ENCODE data around the gene DLG2. TPM values are rescaled to one million over a fixed set of nuclear protein-coding genes. Genes with fewer than 3 reads are reported as not detected.
"Not testable (repeated sequence)": the region's sequence is repeated elsewhere in the genome, so short reads cannot be mapped to it uniquely, and the experiment has no call there.

The DLG2 gene
- total RNA-seq, 2 experiments from 2014 or later = 6.9 to 8.2 TPM

GRCh38 chr11:83599066-83599465, 2028.1 kb downstream of the DLG2 start:
- no peak for DNase-seq (ENCODE audit: low spot score)
- Histone ChIP-seq H3K27ac (ENCODE audit: low read depth, low read length, poor library complexity, severe bottlenecking) (no peak overlapping the region), H4K20me1 (ENCODE audit: insufficient read depth, low read length) (no peaks in the 10 kb centered on the region), H3K9me3 (ENCODE audit: low read length) (no peaks in the 10 kb centered on the region), H3K79me2 (ENCODE audit: insufficient read depth, low read depth, low read length) (no peaks in the 10 kb centered on the region), H3K36me3 (ENCODE audit: insufficient read depth, low read length) (no peaks in the 10 kb centered on the region), H3K9me2 (ENCODE audit: insufficient read depth, low read length) (no peaks in the 10 kb centered on the region), H2AFZ (ENCODE audit: low read length) (no peak overlapping the region), H3K4me2 (ENCODE audit: low read length) (no peak overlapping the region), H3K4me3 (ENCODE audit: low read depth, low read length, poor library complexity, severe bottlenecking) (no peak overlapping the region), H3K4me1 (ENCODE audit: insufficient read depth, low read length, poor library complexity, severe bottlenecking) (no peaks in the 10 kb centered on the region)
- BruUV-seq (replicated peaks) = no TSS peak
- no peak for TF ChIP-seq EZH2phosphoT487 (IDR thresholded peaks at IDR 0.05; ENCODE audit: borderline replicate concordance, low read depth, low read length)
- TF ChIP-seq CTCF (conservative IDR thresholded peaks at IDR 0.05; ENCODE audit: low read length) = no peak
- ChIA-PET POLR2A (no interaction called here), CTCF (ENCODE audit: unreplicated experiment) (no interaction called here)
- intact Hi-C loops (cut with micrococcal nuclease; ENCODE audit: unreplicated experiment) = no loop called here

- H3K9me3 ChIP-seq (ENCODE audit: low read length); CTCF ChIA-PET (ENCODE audit: unreplicated experiment); H3K4me3 ChIP-seq (ENCODE audit: low read depth, low read length, poor library complexity, severe bottlenecking); H2AFZ ChIP-seq (ENCODE audit: low read length); H3K36me3 ChIP-seq (ENCODE audit: insufficient read depth, low read length); H3K27ac ChIP-seq (ENCODE audit: low read depth, low read length, poor library complexity, severe bottlenecking); POLR2A ChIA-PET; H3K4me2 ChIP-seq (ENCODE audit: low read length); H3K9me2 ChIP-seq (ENCODE audit: insufficient read depth, low read length); DNase-seq (ENCODE audit: low spot score); H3K79me2 ChIP-seq (ENCODE audit: insufficient read depth, low read depth, low read length); H3K4me1 ChIP-seq (ENCODE audit: insufficient read depth, low read length, poor library complexity, severe bottlenecking); H4K20me1 ChIP-seq (ENCODE audit: insufficient read depth, low read length); BruUV-seq (replicated peaks); intact Hi-C loops (cut with micrococcal nuclease; ENCODE audit: unreplicated experiment): not testable (repeated sequence)
Measured at GRCh38 chr11:83587797-83588196, 2039.3 kb downstream of the DLG2 start.

- no peaks in the 10 kb centered on the region for H4K20me1 ChIP-seq (ENCODE audit: insufficient read depth, low read length)
- H3K36me3 ChIP-seq (ENCODE audit: insufficient read depth, low read length) = no peaks in the 10 kb centered on the region
- no peak for DNase-seq (ENCODE audit: low spot score)
- H3K4me2 ChIP-seq (ENCODE audit: low read length) = no peak overlapping the region
- TF ChIP-seq CTCF (conservative IDR thresholded peaks at IDR 0.05; ENCODE audit: low read length) = no peak
- no peak for TF ChIP-seq EZH2phosphoT487 (IDR thresholded peaks at IDR 0.05; ENCODE audit: borderline replicate concordance, low read depth, low read length)
- H3K9me3 ChIP-seq (ENCODE audit: low read length) = no peaks in the 10 kb centered on the region
- ChIA-PET POLR2A (no interaction called here), CTCF (ENCODE audit: unreplicated experiment) (no interaction called here)
- no peaks in the 10 kb centered on the region; the same call in 1 of the 2 replicates for H3K9me2 ChIP-seq (ENCODE audit: insufficient read depth, low read length)
- H3K27ac ChIP-seq (ENCODE audit: low read depth, low read length, poor library complexity, severe bottlenecking) = no peak overlapping the region
- H3K4me3 ChIP-seq (ENCODE audit: low read depth, low read length, poor library complexity, severe bottlenecking) = no peak overlapping the region
- no peaks in the 10 kb centered on the region for H3K79me2 ChIP-seq (ENCODE audit: insufficient read depth, low read depth, low read length)
- no peak overlapping the region for H2AFZ ChIP-seq (ENCODE audit: low read length)
- intact Hi-C loops (cut with micrococcal nuclease; ENCODE audit: unreplicated experiment) = no loop called here
- BruUV-seq (replicated peaks) = no TSS peak
- no peaks in the 10 kb centered on the region for H3K4me1 ChIP-seq (ENCODE audit: insufficient read depth, low read length, poor library complexity, severe bottlenecking)
Measured at GRCh38 chr11:83583757-83584366, 2043.3 kb downstream of the DLG2 start.
